H1 (cell line): Measurements from ENCODE around the gene PTGES. TPM values are rescaled to one million over a fixed set of nuclear protein-coding genes. Genes with fewer than 3 reads are reported as not detected.

Experiments used
- CTCF ChIA-PET: fragments of 300-600 bp; sonication (Branson Sonifier 250); formaldehyde crosslinking; loops from one replicate; lab custom pipeline; 2021; ENCODE audit not compliant: partially characterized antibody; lab: Charles Lee
- POLR2A ChIA-PET: fragments of 300-600 bp; sonication (Branson Sonifier 250); formaldehyde crosslinking; loops from one replicate; lab custom pipeline; 2021; ENCODE audit warnings: inconsistent platforms; ENCODE audit not compliant: partially characterized antibody; lab: Charles Lee
- DNase-seq, 2 experiments: peaks; one replicate each; pipeline versions ENCODE4 v3.0.0 to v3.0.0-alpha.2; 2010 to 2022; ENCODE audit warnings: low spot score in 2 of 2, low read depth in 1 of 2, mixed read lengths in 1 of 2
- FAIRE-seq: peaks from 2 replicates; lab custom pipeline; 2011; peaks lifted over from hg19 to GRCh38; lab: Jason Lieb, UNC
- H2AFZ ChIP-seq: 2 replicates; pipeline ENCODE4 v1.8.1; 2012; ENCODE audit warnings: low read length, inconsistent platforms
- H2AK5ac ChIP-seq: 2 replicates; pipeline ENCODE4 v1.6.1; 2013; ENCODE audit warnings: low read depth, low read length
- H2BK120ac ChIP-seq: replicated peaks from 2 replicates; pipeline ENCODE3; 2013; ENCODE audit warnings: low read depth, low read length, inconsistent platforms
- H2BK12ac ChIP-seq: 2 replicates; pipeline ENCODE4 v1.6.1; 2013; ENCODE audit warnings: low read depth, low read length
- H2BK15ac ChIP-seq: 2 replicates; pipeline ENCODE4 v1.6.1; 2013; ENCODE audit warnings: low read length
- H2BK20ac ChIP-seq: 2 replicates; pipeline ENCODE4 v1.6.1; 2013; ENCODE audit warnings: low read length
- H2BK5ac ChIP-seq: 2 replicates; pipeline ENCODE4 v1.6.1; 2013; ENCODE audit warnings: low read depth, low read length
- H3K14ac ChIP-seq: 2 replicates; pipeline ENCODE4 v1.6.1; 2013; ENCODE audit warnings: inconsistent platforms; ENCODE audit not compliant: insufficient read length
- H3K18ac ChIP-seq: 2 replicates; pipeline ENCODE4 v1.6.1; 2013; ENCODE audit warnings: low read length; ENCODE audit errors: extremely low read depth
- H3K23ac ChIP-seq: 2 replicates; pipeline ENCODE4 v1.6.1; 2013; ENCODE audit warnings: inconsistent platforms; ENCODE audit not compliant: insufficient read length
- H3K23me2 ChIP-seq: 2 replicates; pipeline ENCODE4 v1.6.1; 2013; ENCODE audit warnings: low read depth, low read length
- H3K27ac ChIP-seq: 2 replicates; pipeline ENCODE4 v1.6.1; 2011; ENCODE audit warnings: low read depth, low read length, inconsistent platforms
- H3K27me3 ChIP-seq, 4 experiments: replicated peaks in 1 of 4; 1 replicate in 1 of 4; 2 replicates in 3 of 4; pipeline versions ENCODE4 v1.6.1 to v1.8.1; 2011 to 2013; ENCODE audit warnings: low read length in 3 of 4, mild to moderate bottlenecking in 3 of 4, inconsistent platforms in 2 of 4, mixed read lengths in 2 of 4, moderate library complexity in 1 of 4; ENCODE audit not compliant: control insufficient read depth in 3 of 4, insufficient read depth in 3 of 4; ENCODE audit errors: extremely low read depth in 1 of 4
- H3K36me3 ChIP-seq, 4 experiments: 2 replicates each; pipeline versions ENCODE4 v1.6.1 to v1.8.1; 2011 to 2013; ENCODE audit warnings: mild to moderate bottlenecking in 4 of 4, low read length in 3 of 4, moderate library complexity in 2 of 4, control low read depth in 1 of 4, inconsistent platforms in 1 of 4; ENCODE audit not compliant: insufficient read depth in 4 of 4, control insufficient read depth in 2 of 4
- H3K4ac ChIP-seq: replicated peaks from 2 replicates; pipeline ENCODE3; 2013; ENCODE audit warnings: low read length, low read depth, mixed read lengths, inconsistent platforms; ENCODE audit not compliant: insufficient read length
- H3K4me1 ChIP-seq, 4 experiments: replicated peaks in 1 of 4; 1 replicate in 1 of 4; 2 replicates in 3 of 4; pipeline versions ENCODE4 v1.6.1 to v1.8.1; 2011 to 2013; ENCODE audit warnings: low read length in 3 of 4, inconsistent platforms in 2 of 4, mixed read lengths in 1 of 4; ENCODE audit not compliant: insufficient read depth in 4 of 4, control insufficient read depth in 3 of 4
- H3K4me2 ChIP-seq, 2 experiments: 2 replicates each; pipeline versions ENCODE4 v1.6.1 to v1.8.1; 2011 to 2013; ENCODE audit warnings: low read depth in 2 of 2, low read length in 2 of 2, control low read depth in 1 of 2, inconsistent platforms in 1 of 2, mild to moderate bottlenecking in 1 of 2; ENCODE audit not compliant: insufficient read depth in 1 of 2
- H3K4me3 ChIP-seq, 4 experiments: fragments of 200-600, 300-600 bp in 1 of 4; sonication (generic), shearing (Covaris generic), sonication (Bioruptor Twin) in 1 of 4; 2 replicates each; pipeline versions ENCODE4 v1.5.1 to v1.8.1; 2011 to 2016; ENCODE audit warnings: low read length in 4 of 4, low read depth in 3 of 4, control low read depth in 2 of 4, inconsistent platforms in 2 of 4, mild to moderate bottlenecking in 2 of 4, mixed read lengths in 1 of 4, moderate library complexity in 1 of 4; ENCODE audit not compliant: insufficient read depth in 2 of 4; ENCODE audit errors: extremely low read depth in 1 of 4
- H3K56ac ChIP-seq: replicated peaks from 2 replicates; pipeline ENCODE3; 2013; ENCODE audit warnings: low read depth, mild to moderate bottlenecking, mixed read lengths, low read length, inconsistent platforms; ENCODE audit not compliant: insufficient read length
- H3K79me1 ChIP-seq: 2 replicates; pipeline ENCODE4 v1.6.1; 2013; ENCODE audit warnings: low read depth, low read length, control low read depth
- H3K79me2 ChIP-seq, 2 experiments: 2 replicates each; pipeline versions ENCODE4 v1.6.1 to v1.8.1; 2012 to 2013; ENCODE audit warnings: low read length in 2 of 2, mild to moderate bottlenecking in 2 of 2, inconsistent platforms in 1 of 2; ENCODE audit not compliant: insufficient read depth in 2 of 2, control insufficient read depth in 1 of 2
- H3K9ac ChIP-seq, 4 experiments: replicated peaks in 1 of 4; 1 replicate in 1 of 4; 2 replicates in 3 of 4; pipeline versions ENCODE4 v1.6.1 to v1.8.1; 2011 to 2013; ENCODE audit warnings: low read depth in 3 of 4, low read length in 3 of 4, control low read depth in 2 of 4, mild to moderate bottlenecking in 2 of 4, moderate library complexity in 2 of 4, inconsistent platforms in 1 of 4; ENCODE audit errors: extremely low read depth in 1 of 4
- H3K9me3 ChIP-seq, 2 experiments: 2 replicates each; pipeline versions ENCODE4 v1.6.1 to v1.8.1; 2012 to 2013; ENCODE audit warnings: mild to moderate bottlenecking in 2 of 2, moderate library complexity in 2 of 2, control low read depth in 1 of 2, inconsistent platforms in 1 of 2, low read depth in 1 of 2, low read length in 1 of 2, mixed read lengths in 1 of 2; ENCODE audit not compliant: insufficient read depth in 2 of 2
- H4K20me1 ChIP-seq, 2 experiments: replicated peaks in 1 of 2; 2 replicates each; pipeline versions ENCODE3 to v1.8.1; 2011 to 2013; ENCODE audit warnings: inconsistent platforms in 2 of 2, low read length in 2 of 2, mild to moderate bottlenecking in 1 of 2; ENCODE audit not compliant: insufficient read depth in 2 of 2, control insufficient read depth in 1 of 2
- H4K5ac ChIP-seq: 2 replicates; pipeline ENCODE4 v1.6.1; 2013; ENCODE audit warnings: low read length, low read depth, mixed read lengths, inconsistent platforms; ENCODE audit not compliant: insufficient read length
- H4K8ac ChIP-seq: 2 replicates; pipeline ENCODE4 v1.8.0; 2013; ENCODE audit warnings: mild to moderate bottlenecking, moderate library complexity, low read length, inconsistent platforms; ENCODE audit not compliant: insufficient read depth; ENCODE audit errors: extremely low read depth
- H4K91ac ChIP-seq: replicated peaks from 2 replicates; pipeline ENCODE3; 2013; ENCODE audit warnings: low read length, mixed read lengths, inconsistent platforms; ENCODE audit not compliant: insufficient read length
- BACH1 ChIP-seq: IDR thresholded peaks from 2 replicates; pipeline ENCODE4 v1.6.1; 2012; ENCODE audit warnings: low read length, improper control_type of control experiment
- CEBPB ChIP-seq: IDR thresholded peaks from 2 replicates; pipeline ENCODE4 v1.6.1; 2012; ENCODE audit warnings: low read depth, low read length
- WGBS, 2 experiments: shearing (Covaris generic) in 1 of 2; methylation state at CpG; one replicate each; pipeline versions ENCODE4 v1.1.6 to v1.1.7; 2013 to 2015; ENCODE audit warnings: low lambda C conversion rate in 2 of 2, mixed read lengths in 2 of 2, inconsistent platforms in 1 of 2, low coverage in 1 of 2, missing lambda C conversion rate in 1 of 2; ENCODE audit not compliant: insufficient replicate concordance in 2 of 2, insufficient coverage in 1 of 2, insufficient read length in 1 of 2; ENCODE audit errors: extremely low coverage in 1 of 2, missing lambda C conversion rate in 1 of 2; 5-methylcytosine and 5-hydroxymethylcytosine counted together
- polyA plus RNA-seq, 7 experiments: library from polyadenylated mRNA; depleted of rRNA in 3 of 7; stranded (reverse) in 5 of 7; unstranded in 2 of 7; fragments of >200 nt in 5 of 7; fragments of 200-250 nt in 2 of 7; gene quantifications; 1 replicate in 5 of 7; 2 replicates in 1 of 7; 4 replicates in 1 of 7; pipeline versions ENCODE4 v1.2.1 to v1.2.3, GENCODE V29; 2011 to 2013; ENCODE audit warnings: missing spikeins in 2 of 7, mixed read lengths in 2 of 7
- total RNA-seq: library from RNA; stranded (reverse); fragmentation: NEBNext Ultra II Directional; extraction: Animal tissue kit (Norgen Biotek cat#: 25700); gene quantifications from 2 replicates; pipeline ENCODE4 v1.2.1, GENCODE V29; 2021

The PTGES gene
- total and polyA plus RNA-seq, 2 of the 8 experiments (the other 6 are each of a cell fraction or from before 2014, with no cell fraction given) = 3.2 to 5.1 TPM

- 84% methylated on average over 8 of the region's 10 CpGs; no CpG with 5 or more reads in 1 of the 2 experiments for WGBS, 2 experiments
Measured at GRCh38 chr9:129713402-129713679, 39.5 kb downstream of the PTGES start.

More at GRCh38 chr9:129713402-129713679, 39.5 kb downstream of the PTGES start:
- H3K18ac ChIP-seq = no peak overlapping the region
- H3K56ac ChIP-seq = no peak overlapping the region
- ChIA-PET POLR2A (interaction anchor here (1.2 kb wide), 1 partner anchor 47 kb away, joined by 3 read pairs; no protein-coding TSS in a partner anchor), CTCF (interaction anchor here (0.6 to 2.3 kb wide), 11 partner anchors 9 to 89 kb away, joined by 3 to 11 read pairs (median 5); no protein-coding TSS in a partner anchor)
- H3K4me2 ChIP-seq = no peak overlapping the region
- no peak for TF ChIP-seq BACH1
- TF ChIP-seq CEBPB = no peak
- H4K91ac ChIP-seq = no peak overlapping the region
- H3K27ac ChIP-seq = no peak overlapping the region
- no peak overlapping the region for H3K9ac ChIP-seq
- H4K8ac ChIP-seq = no peak overlapping the region
- no peaks in the 10 kb centered on the region for H3K79me1 ChIP-seq
- no peak overlapping the region for H2BK20ac ChIP-seq
- no peaks in the 10 kb centered on the region for H3K36me3 ChIP-seq
- H3K27me3 ChIP-seq = no peaks in the 10 kb centered on the region; a peak in 1 of 7 replicates
- H4K5ac ChIP-seq = no peak overlapping the region
- no peak for FAIRE-seq
- H3K23ac ChIP-seq = no peak overlapping the region
- no peak overlapping the region for H2BK120ac ChIP-seq
- no peak overlapping the region for H3K4ac ChIP-seq
- no peak overlapping the region for H2BK5ac ChIP-seq
- no peak overlapping the region for H2AFZ ChIP-seq
- no peak for DNase-seq
- H2BK15ac ChIP-seq = no peak overlapping the region
- H3K23me2 ChIP-seq = no peaks in the 10 kb centered on the region
- H3K9me3 ChIP-seq = no peaks in the 10 kb centered on the region
- no peaks in the 10 kb centered on the region for H3K79me2 ChIP-seq
- peaks cover 0 to 13% (median 0%) of the 10 kb centered on the region in 4 experiments; a peak in 2 of 7 replicates for H3K4me1 ChIP-seq
- no peak overlapping the region for H3K4me3 ChIP-seq
- H2BK12ac ChIP-seq = no peak overlapping the region
- H4K20me1 ChIP-seq = no peaks in the 10 kb centered on the region
- H2AK5ac ChIP-seq = no peak overlapping the region
- H3K14ac ChIP-seq = no peak overlapping the region
